ENCODE measurements around the gene HOXA6. TPM values are rescaled to one million over a fixed set of nuclear protein-coding genes. Genes with fewer than 3 reads are reported as not detected.

The HOXA6 gene
- total and polyA plus RNA-seq, 2 donors (not counting 3 experiments of a cell fraction or from before 2014, with no cell fraction given): 10.0 to 20.7 TPM

- no peaks in the 10 kb centered on the region for H3K36me3 ChIP-seq (ENCODE audit: control insufficient read depth in 2 of 2, extremely low read depth in 1 of 2, insufficient read depth in 2 of 2, low read length in 2 of 2)
- H3K79me2 ChIP-seq (ENCODE audit: control insufficient read depth, insufficient read depth, low read length): peaks cover 77% of the 10 kb centered on the region
- H3K4me1 ChIP-seq (ENCODE audit: control insufficient read depth, extremely low read depth, insufficient read depth, low read length): peaks cover 69% of the 10 kb centered on the region
- peak within 1 kb of the TSS; percentile 78 for H3K9ac ChIP-seq (replicated peaks; ENCODE audit: extremely low read depth, insufficient read depth, low read length)
- DNase-seq (ENCODE audit: low read depth, low spot score) (peak; percentile 88), FAIRE-seq (peak; percentile 88)
- intact Hi-C loops (cut with micrococcal nuclease) (loop anchor here (5.0 kb wide), 1 partner anchor 999 kb away; no protein-coding TSS in a partner anchor), dilution Hi-C loops (cut with MboI; ENCODE audit: extremely low pct_ligation_motif_present, low sequenced_read_pairs) (loop anchor here (25.0 kb wide), 1 partner anchor 969 kb away; no protein-coding TSS in a partner anchor)
- H2AFZ ChIP-seq (ENCODE audit: low read depth, low read length): peak within 1 kb of the TSS; percentile 58
- H3K4me2 ChIP-seq (ENCODE audit: insufficient read depth, low read length): peak within 1 kb of the TSS; percentile 92
- H3K27ac ChIP-seq (ENCODE audit: insufficient read depth, low read depth, low read length): peak within 1 kb of the TSS; percentile 96
- H3K9me3 ChIP-seq (replicated peaks; ENCODE audit: control insufficient read depth, insufficient read depth, low read length): no peaks in the 10 kb centered on the region
- no TSS peak for BruUV-seq (replicated peaks)
- no peaks in the 10 kb centered on the region for H4K20me1 ChIP-seq (replicated peaks; ENCODE audit: control insufficient read depth, extremely low read depth, insufficient read depth, low read length)
- TF ChIP-seq EZH2 (IDR thresholded peaks at IDR 0.05; ENCODE audit: borderline replicate concordance, low read depth, low read length, severe bottlenecking) (no peak), MAX (IDR thresholded peaks at IDR 0.05; ENCODE audit: insufficient read depth, insufficient read length) (peak; percentile 99), POLR2A (IDR thresholded peaks at IDR 0.05; ENCODE audit: low read depth, low read length) (peak; percentile 13)
- no peaks in the 10 kb centered on the region for H3K27me3 ChIP-seq (ENCODE audit: control insufficient read depth in 2 of 2, insufficient read depth in 2 of 2, low read length in 2 of 2)
- peak within 1 kb of the TSS; percentile 59 to 76 (median 60) for H3K4me3 ChIP-seq (replicated peaks in 1 of 3; ENCODE audit: insufficient read depth in 1 of 3, low read depth in 1 of 3, low read length in 3 of 3)
- ChIA-PET CTCF (interaction anchor here (0.6 to 4.1 kb wide), 13 partner anchors 13 to 1066 kb away, joined by 3 to 48 read pairs (median 4); partner anchors contain the start of genes HOXA10 and HOXA5), POLR2A (interaction anchor here (0.5 to 1.7 kb wide), 3 partner anchors 12 to 957 kb away, joined by 3 to 5 read pairs (median 4); no protein-coding TSS in a partner anchor)
- no peaks in the 10 kb centered on the region for H3K9me1 ChIP-seq (replicated peaks; ENCODE audit: control insufficient read depth, extremely low read depth, insufficient read depth, low read length)
Measured at GRCh38 chr7:27156508-27156898, 8.9 kb upstream of the HOXA6 start, which contains the start of gene HOXA7. Gene HOXA7, minus strand, starts transcription at chr7:27156675. Its CDS starts 130 bp downstream, at chr7:27156545.

DNA sequence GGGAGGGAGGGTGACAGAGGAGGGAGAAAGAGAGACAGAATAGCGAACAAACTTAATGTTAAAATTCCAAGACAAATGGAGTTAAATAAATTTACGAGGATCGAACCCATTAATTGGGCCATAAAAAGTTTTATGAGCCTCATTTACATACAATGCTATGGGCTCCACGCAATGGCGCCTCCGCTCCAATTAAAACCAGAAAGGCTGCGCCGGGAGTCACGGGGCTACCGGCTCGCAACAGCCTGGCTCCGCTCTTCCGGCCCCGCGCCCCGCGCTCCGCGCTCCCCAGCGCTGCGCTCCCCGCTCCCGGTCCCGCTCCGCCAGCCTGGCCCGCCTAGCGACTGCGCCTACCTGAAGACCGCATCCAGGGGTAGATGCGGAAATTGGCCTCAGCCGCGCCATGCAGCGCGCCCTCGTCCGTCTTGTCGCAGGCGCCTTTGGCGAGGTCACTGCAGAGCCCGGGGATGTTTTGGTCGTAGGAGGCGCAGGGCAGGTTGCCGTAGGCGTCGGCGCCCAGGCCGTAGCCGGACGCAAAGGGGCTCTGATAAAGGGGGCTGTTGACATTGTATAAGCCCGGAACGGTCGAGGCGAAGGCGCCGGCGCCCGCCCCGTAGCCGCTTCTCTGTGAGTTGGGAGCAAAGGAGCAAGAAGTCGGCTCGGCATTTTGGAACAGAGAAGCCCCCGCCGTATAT is 8.4 kb upstream of the HOXA6 start:
- ChIA-PET POLR2A (interaction anchor here (0.6 to 1.4 kb wide), 2 partner anchors 35 to 956 kb away, joined by 4 to 7 read pairs; no protein-coding TSS in a partner anchor), CTCF (interaction anchor here (0.8 to 4.1 kb wide), 17 partner anchors 11 to 1294 kb away, joined by 3 to 48 read pairs (median 4); partner anchors contain the start of genes HOXA10, HOXA11 and HOXA5)
- peak overlapping the region; percentile 59 to 76 (median 60) for H3K4me3 ChIP-seq (replicated peaks in 1 of 3; ENCODE audit: insufficient read depth in 1 of 3, low read depth in 1 of 3, low read length in 3 of 3)
- peaks cover 83% of the 10 kb centered on the region for H3K79me2 ChIP-seq (ENCODE audit: control insufficient read depth, insufficient read depth, low read length)
- H3K27ac ChIP-seq (ENCODE audit: insufficient read depth, low read depth, low read length): peak overlapping the region; percentile 96
- peak overlapping the region; percentile 78 for H3K9ac ChIP-seq (replicated peaks; ENCODE audit: extremely low read depth, insufficient read depth, low read length)
- H3K36me3 ChIP-seq (ENCODE audit: control insufficient read depth in 2 of 2, extremely low read depth in 1 of 2, insufficient read depth in 2 of 2, low read length in 2 of 2): no peaks in the 10 kb centered on the region
- no peaks in the 10 kb centered on the region for H3K9me1 ChIP-seq (replicated peaks; ENCODE audit: control insufficient read depth, extremely low read depth, insufficient read depth, low read length)
- FAIRE-seq: no peak
- no peaks in the 10 kb centered on the region for H4K20me1 ChIP-seq (replicated peaks; ENCODE audit: control insufficient read depth, extremely low read depth, insufficient read depth, low read length)
- H3K9me3 ChIP-seq (replicated peaks; ENCODE audit: control insufficient read depth, insufficient read depth, low read length): no peaks in the 10 kb centered on the region
- peak overlapping the region; percentile 92 for H3K4me2 ChIP-seq (ENCODE audit: insufficient read depth, low read length)
- H2AFZ ChIP-seq (ENCODE audit: low read depth, low read length): peak overlapping the region; percentile 58
- H3K27me3 ChIP-seq (ENCODE audit: control insufficient read depth in 2 of 2, insufficient read depth in 2 of 2, low read length in 2 of 2): no peaks in the 10 kb centered on the region
- intact Hi-C loops (cut with micrococcal nuclease) (loop anchor here (5.0 kb wide), 1 partner anchor 999 kb away; no protein-coding TSS in a partner anchor), dilution Hi-C loops (cut with MboI; ENCODE audit: extremely low pct_ligation_motif_present, low sequenced_read_pairs) (loop anchor here (25.0 kb wide), 1 partner anchor 969 kb away; no protein-coding TSS in a partner anchor)
- TF ChIP-seq POLR2A (IDR thresholded peaks at IDR 0.05; ENCODE audit: low read depth, low read length) (peak; percentile 8), POLR2AphosphoS5 (IDR thresholded peaks at IDR 0.05; ENCODE audit: insufficient read depth, low read depth, low read length) (peak; percentile 16), FOS (IDR thresholded peaks at IDR 0.05; ENCODE audit: borderline replicate concordance, insufficient read depth, low read length) (no peak)
- DNase-seq (ENCODE audit: low read depth, low spot score): peak; percentile 79
- H3K4me1 ChIP-seq (ENCODE audit: control insufficient read depth, extremely low read depth, insufficient read depth, low read length): peaks cover 69% of the 10 kb centered on the region
- BruUV-seq (replicated peaks): TSS peak; percentile 29

Data from endothelial cell of umbilical vein (primary cell).